ENCODE data around the gene E2F4. TPM values are rescaled to one million over a fixed set of nuclear protein-coding genes. Genes with fewer than 3 reads are reported as not detected.

The E2F4 gene, protein sequence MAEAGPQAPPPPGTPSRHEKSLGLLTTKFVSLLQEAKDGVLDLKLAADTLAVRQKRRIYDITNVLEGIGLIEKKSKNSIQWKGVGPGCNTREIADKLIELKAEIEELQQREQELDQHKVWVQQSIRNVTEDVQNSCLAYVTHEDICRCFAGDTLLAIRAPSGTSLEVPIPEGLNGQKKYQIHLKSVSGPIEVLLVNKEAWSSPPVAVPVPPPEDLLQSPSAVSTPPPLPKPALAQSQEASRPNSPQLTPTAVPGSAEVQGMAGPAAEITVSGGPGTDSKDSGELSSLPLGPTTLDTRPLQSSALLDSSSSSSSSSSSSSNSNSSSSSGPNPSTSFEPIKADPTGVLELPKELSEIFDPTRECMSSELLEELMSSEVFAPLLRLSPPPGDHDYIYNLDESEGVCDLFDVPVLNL
- 68.0 and 85.7 TPM in 2 replicates for total RNA-seq

DNA sequence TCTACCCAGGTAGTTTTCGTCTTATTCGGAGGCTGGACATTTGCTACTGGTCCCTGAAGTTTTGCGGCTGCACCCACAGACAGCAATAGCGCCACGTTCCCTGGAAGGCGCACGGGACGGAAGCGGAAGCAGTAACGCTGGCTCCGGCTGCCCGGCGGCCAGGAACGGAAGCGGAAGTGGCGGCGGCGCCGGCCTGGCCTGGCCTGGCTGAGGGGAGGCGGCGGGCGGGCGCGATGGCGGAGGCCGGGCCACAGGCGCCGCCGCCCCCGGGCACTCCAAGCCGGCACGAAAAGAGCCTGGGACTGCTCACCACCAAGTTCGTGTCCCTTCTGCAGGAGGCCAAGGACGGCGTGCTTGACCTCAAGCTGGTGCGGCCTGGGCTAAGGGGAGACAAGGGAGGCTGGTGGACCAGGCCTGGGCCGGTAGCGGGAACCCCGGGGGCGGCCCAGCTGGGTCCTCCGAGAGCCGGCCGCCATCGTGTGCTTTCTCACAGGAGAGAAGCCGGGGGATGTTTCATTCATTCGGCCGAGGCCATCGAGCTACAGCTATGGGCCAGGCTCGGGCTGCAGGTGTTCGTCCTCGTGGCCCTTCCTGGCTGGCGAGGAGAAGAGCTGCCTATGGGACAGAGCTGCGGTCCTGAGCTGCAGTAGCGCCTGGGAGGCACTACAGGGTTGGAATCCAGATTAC lies at the start of gene E2F4:
Gene E2F4, plus strand, starts transcription at position 161 of the 687 bp plus-strand sequence. Its CDS starts 73 bp downstream, at position 234.

DNA sequence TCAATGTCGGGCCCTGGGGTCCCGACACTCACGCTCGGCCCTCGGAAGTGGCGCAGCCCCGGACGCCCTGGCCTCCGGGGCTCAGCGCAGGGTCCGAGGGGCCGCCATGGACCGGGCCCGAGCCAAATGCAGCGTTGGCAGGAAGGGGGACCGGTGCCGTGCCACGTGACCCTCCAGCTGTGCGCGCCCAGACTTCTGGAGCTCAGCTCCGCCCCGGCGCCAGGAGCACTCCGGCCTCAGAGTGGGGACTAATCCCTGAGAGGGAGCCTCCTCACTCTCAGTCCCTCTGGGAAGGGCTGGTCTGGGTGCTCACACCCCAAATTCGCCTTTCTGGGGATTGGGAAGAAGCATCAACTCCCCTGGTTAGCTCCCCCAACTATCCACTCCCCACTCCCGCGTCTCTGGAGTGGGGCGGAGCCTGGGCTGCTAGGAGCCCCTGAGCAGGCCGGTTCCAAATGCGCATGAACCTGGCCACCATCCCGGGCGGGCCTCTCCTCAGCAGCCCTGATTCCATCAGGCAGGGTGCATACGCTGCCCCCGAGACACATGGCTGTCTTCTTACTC lies 41.0 kb upstream of the E2F4 start, which contains the start of gene B3GNT9:
Gene B3GNT9, minus strand, starts transcription at position 166 of the 564 bp plus-strand sequence. CDS start 513 bp downstream, outside the sequence.

DNA sequence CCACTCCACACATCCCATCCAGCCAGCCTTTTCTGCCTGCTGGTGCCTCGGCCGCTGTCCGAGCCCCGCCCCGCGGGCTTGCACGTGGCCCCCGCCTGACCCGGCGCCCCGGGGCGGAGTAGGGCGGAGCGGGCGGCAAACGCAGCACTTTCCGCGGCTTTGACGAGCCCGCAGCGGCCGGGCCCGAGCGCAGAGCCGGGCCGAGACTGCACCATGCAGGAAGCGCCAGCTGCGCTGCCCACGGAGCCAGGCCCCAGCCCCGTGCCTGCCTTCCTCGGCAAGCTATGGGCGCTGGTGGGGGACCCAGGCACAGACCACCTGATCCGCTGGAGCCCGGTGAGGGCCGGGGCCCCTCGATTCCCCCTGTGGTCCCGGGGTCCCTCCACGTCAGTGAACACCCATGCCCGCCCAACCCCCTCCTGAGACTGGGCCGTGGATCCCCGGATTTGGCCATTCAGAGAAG lies 27.3 kb upstream of the E2F4 start, which contains the start of gene HSF4:
Gene HSF4, plus strand, starts transcription at position 147 of the 463 bp plus-strand sequence. Its CDS starts 67 bp downstream, at position 214.

DNA sequence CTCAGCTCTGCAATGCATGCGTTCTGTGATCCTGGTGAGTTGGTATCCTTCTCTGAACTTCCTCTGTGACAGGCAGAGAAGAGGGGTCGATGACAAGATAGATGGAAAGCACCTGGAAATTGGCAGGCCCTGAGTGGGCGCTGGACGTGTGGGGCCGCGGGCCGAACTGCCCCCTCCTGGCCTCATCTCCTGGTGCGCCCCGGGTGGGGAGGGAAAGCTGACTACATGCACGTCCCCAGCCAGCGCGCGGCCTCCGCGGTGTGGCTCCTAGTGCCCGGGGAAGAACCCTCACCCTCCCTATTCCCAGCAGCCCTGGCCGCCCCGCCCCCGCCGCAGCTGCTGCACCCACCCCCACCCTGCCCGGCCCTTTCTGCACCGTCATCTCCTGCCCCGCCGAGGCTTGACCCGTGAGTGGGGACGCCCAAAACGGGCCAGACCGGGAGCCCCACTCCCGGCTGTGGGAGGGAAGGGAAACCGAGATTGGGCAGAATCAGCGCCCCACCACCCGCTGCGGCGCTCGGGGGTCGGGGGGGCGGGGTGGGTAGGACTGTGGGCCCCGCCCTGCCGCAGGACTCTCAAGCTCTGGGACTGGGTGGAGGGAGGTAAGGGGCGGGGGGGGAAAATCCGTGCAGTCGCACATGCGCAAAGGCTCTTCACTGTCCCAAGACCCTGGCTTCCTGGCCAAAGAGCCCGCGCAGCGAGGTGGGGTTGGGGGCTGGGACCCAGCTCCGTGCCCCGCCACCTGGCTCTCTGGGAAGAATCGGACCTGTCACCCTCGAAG lies 21.6 kb upstream of the E2F4 start, which contains the start of gene NOL3:
Gene NOL3, plus strand, starts transcription at position 371 of the 781 bp plus-strand sequence.

DNA sequence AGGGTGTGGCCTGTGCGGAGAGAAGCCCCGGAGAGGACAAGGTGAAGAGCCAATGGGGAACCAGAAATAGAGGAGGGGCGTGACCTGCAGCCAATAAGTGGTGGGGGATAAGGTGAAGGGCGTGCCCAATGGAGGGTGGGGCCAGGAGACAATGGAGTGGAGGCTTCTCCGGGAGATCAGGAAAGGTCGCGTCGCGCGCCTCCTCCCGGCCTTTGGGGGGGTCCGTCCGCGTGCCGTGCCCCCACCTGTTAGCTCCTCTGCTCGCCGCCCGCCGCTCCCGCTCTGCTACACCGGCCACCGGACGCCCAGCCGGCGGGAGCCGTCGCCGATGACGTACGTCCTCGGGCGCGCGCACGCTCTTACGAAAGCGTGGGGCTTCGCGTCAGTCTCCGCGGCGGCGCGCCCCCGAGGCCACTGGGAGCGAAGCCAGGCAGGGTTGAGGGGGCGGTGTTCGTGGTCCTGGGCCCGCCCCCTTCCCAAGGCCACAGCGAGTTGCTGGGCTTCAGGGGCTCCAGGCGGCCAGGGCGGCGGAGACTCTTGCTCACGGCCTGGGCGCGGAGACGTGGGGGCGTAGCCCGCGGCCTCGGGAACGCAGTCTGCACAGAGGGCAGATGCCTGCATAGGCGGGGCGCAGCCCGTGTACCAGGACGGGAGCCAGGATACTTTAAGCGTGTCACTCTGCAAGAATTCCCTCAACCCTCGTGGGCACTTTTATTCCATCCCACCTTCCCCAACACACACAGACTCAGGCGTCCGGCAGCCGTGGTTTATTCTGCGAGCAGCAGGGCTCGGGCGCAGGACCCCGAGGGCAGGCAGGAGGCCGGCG lies 8.1 kb upstream of the E2F4 start, which contains the start of gene MATCAP1:
Gene MATCAP1, minus strand, starts transcription at position 337 of the 826 bp plus-strand sequence. CDS start 3,353 bp downstream, outside the sequence.

DNA sequence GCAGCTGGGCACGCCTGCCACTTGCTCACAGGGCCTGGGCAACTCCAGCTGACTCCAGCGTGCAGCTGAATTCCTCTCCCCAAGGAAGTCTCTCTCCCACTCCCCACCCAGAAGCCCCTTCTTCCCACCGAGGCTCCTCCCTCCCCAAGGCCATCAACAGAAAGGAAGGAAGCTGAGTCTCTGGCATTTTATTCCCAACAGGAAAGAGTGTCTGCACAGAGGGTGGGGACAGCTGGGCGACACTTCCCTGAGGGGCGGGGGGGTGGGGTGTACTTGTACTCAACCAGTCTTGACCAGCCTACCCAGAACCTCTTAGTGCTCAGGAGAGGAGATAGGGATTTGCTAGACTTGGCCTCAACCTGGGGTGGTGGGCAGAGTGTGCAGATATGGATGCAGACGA lies 1.9 kb upstream of the E2F4 start, which contains the start of gene EXOC3L1:
Gene EXOC3L1, minus strand, starts transcription at position 96 of the 400 bp plus-strand sequence. CDS start 460 bp downstream, outside the sequence.

DNA sequence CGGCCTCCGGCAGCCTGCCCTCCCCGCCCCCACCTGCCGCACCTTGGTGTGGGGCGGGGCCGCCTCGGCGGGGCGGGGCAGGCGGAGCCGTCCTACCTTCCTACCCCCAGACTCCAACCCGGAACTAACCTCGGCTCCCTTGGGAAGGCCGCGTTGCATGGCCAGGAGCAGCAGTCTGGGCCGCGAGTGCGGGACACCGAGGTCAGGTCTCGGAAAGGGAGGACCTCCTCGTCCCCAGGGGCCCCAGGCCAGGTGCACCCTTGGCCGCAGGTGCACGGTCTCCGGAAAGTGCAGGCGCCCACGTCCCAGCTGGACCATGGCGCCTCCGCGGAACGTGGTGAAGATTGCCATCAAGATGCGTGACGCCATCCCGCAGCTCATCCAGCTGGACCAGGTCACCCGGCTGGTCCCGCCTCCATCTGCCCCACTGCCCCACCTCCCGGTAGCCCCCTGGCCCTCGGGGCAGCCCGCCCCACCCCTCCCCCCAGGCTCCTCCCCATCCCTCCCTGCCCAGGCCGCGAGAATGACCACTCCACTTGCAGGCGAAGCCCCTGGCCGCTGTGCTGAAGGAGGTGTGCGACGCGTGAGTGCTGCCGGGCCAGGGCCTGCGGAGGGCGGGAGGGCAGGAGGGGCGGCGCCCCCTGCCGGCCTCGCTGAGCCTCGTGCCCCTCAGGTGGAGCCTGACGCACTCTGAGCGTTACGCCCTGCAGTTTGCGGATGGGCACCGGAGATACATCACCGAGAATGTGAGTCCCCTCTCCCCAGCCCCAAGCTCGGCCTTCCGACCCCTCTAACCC lies 7.3 kb downstream of the E2F4 start, which contains the start of gene ELMO3:
Gene ELMO3, plus strand, starts transcription at position 121 of the 797 bp plus-strand sequence. Its CDS starts 196 bp downstream, at position 317.

DNA sequence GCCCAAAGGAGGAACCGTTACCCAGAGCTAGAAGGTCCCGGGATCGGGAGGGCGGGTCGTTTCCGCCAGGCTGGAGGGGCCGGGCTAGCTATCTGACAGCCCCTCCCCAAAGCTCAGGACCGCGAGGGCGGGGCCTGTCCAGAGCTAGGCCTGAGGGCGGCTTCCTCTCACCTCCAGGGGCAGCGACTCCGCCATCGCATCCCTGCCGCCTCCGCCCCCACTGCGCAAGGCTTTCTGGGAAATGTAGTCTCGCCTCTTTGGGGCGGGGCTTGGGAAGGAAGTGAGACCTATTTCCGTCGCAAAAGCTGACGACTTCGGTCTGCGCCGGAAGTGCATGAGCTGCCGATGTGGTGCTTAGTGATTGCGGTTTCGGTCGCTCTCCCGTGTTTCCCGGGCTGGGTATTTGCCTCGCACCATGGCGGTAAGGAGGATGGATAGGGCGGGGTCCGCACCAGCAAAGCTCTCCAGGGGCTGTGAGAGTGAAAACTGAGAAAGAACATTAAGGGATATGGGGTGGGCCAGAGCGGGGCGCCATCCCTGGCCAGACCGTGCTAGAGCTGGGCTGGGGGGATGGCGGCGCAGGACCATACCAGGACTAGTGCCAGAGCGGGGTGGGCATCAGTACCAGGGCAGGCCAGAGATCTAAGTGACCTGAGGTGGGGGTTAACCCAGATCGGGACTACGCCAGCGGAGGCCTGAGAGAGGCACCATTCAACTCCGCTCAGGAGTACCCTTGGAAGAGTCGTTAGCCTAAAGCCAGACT lies 35.0 kb downstream of the E2F4 start, which contains the start of gene TMEM208:
Gene TMEM208, plus strand, starts transcription at position 327 of the 763 bp plus-strand sequence. Its CDS starts 89 bp downstream, at position 416.

DNA sequence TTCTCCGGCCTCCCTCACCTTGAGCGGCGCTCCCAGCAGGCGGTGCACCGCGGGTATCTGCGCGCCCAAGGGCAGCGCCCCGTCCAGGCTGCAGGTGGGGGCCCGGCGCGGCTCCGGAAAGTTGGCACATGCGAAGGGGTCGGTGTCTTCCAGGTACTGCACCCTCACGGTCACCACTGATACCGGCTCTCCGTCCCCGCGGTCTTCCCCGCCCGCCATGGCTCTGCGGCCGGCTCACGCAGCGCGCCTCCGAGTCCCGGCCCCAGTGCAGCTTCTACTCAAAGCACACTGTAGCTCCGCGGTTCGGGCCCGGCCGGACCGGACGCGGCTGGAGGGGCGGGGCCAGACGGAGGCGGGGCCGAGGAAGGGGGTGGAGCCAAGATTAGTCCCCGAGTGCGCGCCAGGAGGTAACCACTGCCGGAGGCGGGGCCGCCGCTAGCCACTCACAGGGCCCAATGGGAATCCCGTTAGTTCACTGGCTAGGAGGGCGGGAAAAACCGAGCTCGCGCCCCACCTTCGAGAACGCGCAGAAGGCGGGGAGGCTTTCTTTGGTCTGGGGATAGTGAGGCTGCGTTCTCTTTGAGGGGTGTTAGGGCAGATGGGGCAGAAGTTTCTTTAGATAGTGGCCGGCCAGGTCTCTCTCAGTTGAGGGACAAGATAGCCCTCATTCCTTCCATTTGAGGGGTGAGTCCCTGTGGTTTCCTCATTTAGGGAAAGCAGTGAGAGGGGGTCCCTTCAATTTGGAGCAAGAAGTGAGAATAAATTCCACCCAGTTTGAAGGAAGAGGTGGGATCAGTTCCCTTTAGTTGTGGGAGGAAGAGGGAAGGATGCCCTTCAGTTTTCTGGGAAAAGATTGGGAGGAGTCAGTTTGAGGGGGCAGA lies 55.5 kb downstream of the E2F4 start, which contains the start of gene FHOD1:
Gene FHOD1, minus strand, starts transcription at position 290 of the 881 bp plus-strand sequence. Its CDS starts 71 bp downstream, at position 219.

Other genes starting within 250 kb of the E2F4 start
- gene CES3, start 230.9 kb upstream of the E2F4 start, total RNA-seq = 0.65 and 0.89 TPM in 2 replicates
- 1.3 and 3.0 TPM in 2 replicates for gene CES4A, start 203.6 kb upstream of the E2F4 start, total RNA-seq
- 98.3 and 162 TPM in 2 replicates for gene CBFB, start 163.0 kb upstream of the E2F4 start, total RNA-seq
- 12.2 and 20.3 TPM in 2 replicates for gene PHAF1, start 82.2 kb upstream of the E2F4 start, total RNA-seq
- 33.4 and 51.1 TPM in 2 replicates for gene B3GNT9, start 41.2 kb upstream of the E2F4 start, total RNA-seq
- 16.5 and 19.0 TPM in 2 replicates for gene TRADD, start 32.2 kb upstream of the E2F4 start, total RNA-seq
- gene FBXL8, start 32.2 kb upstream of the E2F4 start, total RNA-seq = 11.6 and 13.1 TPM in 2 replicates
- gene HSF4, start 27.4 kb upstream of the E2F4 start, total RNA-seq = 6.5 and 7.9 TPM in 2 replicates
- gene NOL3, start 21.6 kb upstream of the E2F4 start, total RNA-seq = 21.1 and 22.9 TPM in 2 replicates
- gene MATCAP1, start 8.2 kb upstream of the E2F4 start, total RNA-seq = 9.8 and 12.4 TPM in 2 replicates
- gene EXOC3L1, start 2.0 kb upstream of the E2F4 start, total RNA-seq = not detected in 2 replicates
- 0.30 and 0.42 TPM in 2 replicates for gene ELMO3, start 7.0 kb downstream of the E2F4 start, total RNA-seq
- 26.4 and 61.5 TPM in 2 replicates for gene TMEM208, start 35.0 kb downstream of the E2F4 start, total RNA-seq
- gene FHOD1, start 55.3 kb downstream of the E2F4 start, total RNA-seq = 8.0 and 25.0 TPM in 2 replicates
- gene SLC9A5, start 56.8 kb downstream of the E2F4 start, total RNA-seq = 1.5 and 2.4 TPM in 2 replicates
- gene PLEKHG4, start 87.4 kb downstream of the E2F4 start, total RNA-seq = 13.1 and 28.2 TPM in 2 replicates
- gene KCTD19, start 134.6 kb downstream of the E2F4 start, total RNA-seq = not detected in 2 replicates
- not detected in 2 replicates for gene LRRC36, start 134.7 kb downstream of the E2F4 start, total RNA-seq
- 0.46 and 0.59 TPM in 2 replicates for gene TPPP3, start 201.3 kb downstream of the E2F4 start, total RNA-seq
- 5.6 and 6.4 TPM in 2 replicates for gene ZDHHC1, start 224.3 kb downstream of the E2F4 start, total RNA-seq
- 0.59 TPM in 1 of 2 replicates, not detected in the other for gene HSD11B2, start 239.0 kb downstream of the E2F4 start, total RNA-seq

Measured in smooth muscle cell of the umbilical artery (primary cell).